Endometrial microvascular endothelial cells (primary cell): ENCODE data around the gene HSD17B8. TPM values are rescaled to one million over a fixed set of nuclear protein-coding genes. Genes with fewer than 3 reads are reported as not detected.

Experiments
- total RNA-seq: library from RNA; depleted of rRNA; stranded (reverse); fragments of >200 nt; gene quantifications from one replicate; pipeline ENCODE4 v1.2.3, GENCODE V29; 2015; ENCODE audit errors: inconsistent ontology term

Gene HSD17B8
- total RNA-seq, 1 donor from 2014 or later = 6.0 TPM

Other genes with a start within 250 kb of the HSD17B8 start
- 105 TPM for gene BRD2, start 236.1 kb upstream of the HSD17B8 start, total RNA-seq
- gene HLA-DOA, start 195.1 kb upstream of the HSD17B8 start, total RNA-seq = not detected
- gene HLA-DPA1, start 131.0 kb upstream of the HSD17B8 start, total RNA-seq = 8.6 TPM
- gene HLA-DPB1, start 128.7 kb upstream of the HSD17B8 start, total RNA-seq = 36.7 TPM
- gene COL11A2, start 12.2 kb upstream of the HSD17B8 start, total RNA-seq = not detected
- 19.3 TPM for gene RXRB, start 4.0 kb upstream of the HSD17B8 start, total RNA-seq
- 102 TPM for gene SLC39A7, start 3.8 kb upstream of the HSD17B8 start, total RNA-seq
- gene RING1, start 3.8 kb downstream of the HSD17B8 start, total RNA-seq = 9.3 TPM
- 43.4 TPM for gene VPS52, start 67.2 kb downstream of the HSD17B8 start, total RNA-seq
- gene RPS18, start 67.4 kb downstream of the HSD17B8 start, total RNA-seq = 3,623 TPM
- gene B3GALT4, start 72.5 kb downstream of the HSD17B8 start, total RNA-seq = 4.0 TPM
- gene WDR46, start 84.6 kb downstream of the HSD17B8 start, total RNA-seq = 75.1 TPM
- 59.0 TPM for gene PFDN6, start 84.9 kb downstream of the HSD17B8 start, total RNA-seq
- 40.3 TPM for gene RGL2, start 94.3 kb downstream of the HSD17B8 start, total RNA-seq
- gene TAPBP, start 109.4 kb downstream of the HSD17B8 start, total RNA-seq = 112 TPM
- 29.3 TPM for gene ZBTB22, start 113.1 kb downstream of the HSD17B8 start, total RNA-seq
- 44.5 TPM for gene DAXX, start 118.3 kb downstream of the HSD17B8 start, total RNA-seq
- 55.4 TPM for gene KIFC1, start 187.2 kb downstream of the HSD17B8 start, total RNA-seq
- gene PHF1, start 206.4 kb downstream of the HSD17B8 start, total RNA-seq = 20.3 TPM
- 117 TPM for gene CUTA, start 213.5 kb downstream of the HSD17B8 start, total RNA-seq
- gene SYNGAP1, start 215.4 kb downstream of the HSD17B8 start, total RNA-seq = 1.7 TPM
- gene ZBTB9, start 249.9 kb downstream of the HSD17B8 start, total RNA-seq = 8.1 TPM